ENCODE measurements around the gene BRAT1. TPM values are rescaled to one million over a fixed set of nuclear protein-coding genes. Genes with fewer than 3 reads are reported as not detected.

The BRAT1 gene
- total and polyA plus RNA-seq, 4 experiments from 2014 or later, result 24.2 to 42.4 (median 39.2) TPM

GRCh38 chr7:2528481-2529095 lies 26.7 kb downstream of the BRAT1 start:
- Mint-ChIP-seq H3K4me3 (peak overlapping the region; percentile 67 to 82 (median 77)), H3K36me3 (peaks cover 0 to 38% of the 10 kb centered on the region in 2 donors), H3K27me3 (no peaks in the 10 kb centered on the region), H3K9me3 (no peaks in the 10 kb centered on the region), H3K27ac (peak overlapping the region; percentile 83 to 99 (median 91)), H3K4me1 (peaks cover 19 to 65% (median 51%) of the 10 kb centered on the region in 4 donors)
- Histone ChIP-seq H3K27me3 (ENCODE audit: insufficient read depth, low read length) (no peaks in the 10 kb centered on the region), H3K36me3 (ENCODE audit: insufficient read depth, low read length) (peaks cover 34% of the 10 kb centered on the region), H3K4me3 (ENCODE audit: low read length in 2 of 2) (peak overlapping the region; percentile 17 to 50), H3K27ac (ENCODE audit: low read depth, low read length) (peak overlapping the region; percentile 83), H3K9me3 (ENCODE audit: control insufficient read depth in 1 of 2, low read length in 2 of 2) (no peaks in the 10 kb centered on the region), H3K4me1 (ENCODE audit: insufficient read depth, low read length) (peaks cover 78% of the 10 kb centered on the region)
- DNase-seq, result peak in 1 of 5 donors; percentile 39
- intact Hi-C loops (cut with micrococcal nuclease), result no loop called here
- ChIA-PET CTCF (ENCODE audit: partially characterized antibody) (interaction anchor here (5.2 kb wide), 1 partner anchor 19 kb away, joined by 29 read pairs; no protein-coding TSS in a partner anchor), POLR2A (ENCODE audit: partially characterized antibody) (interaction anchor here (0.7 to 15.7 kb wide), 10 partner anchors 9 to 50 kb away, joined by 3 to 511 read pairs (median 6); partner anchors contain the start of genes IQCE and LFNG)

GRCh38 chr7:2527505-2528467 lies 27.5 kb downstream of the BRAT1 start:
- Mint-ChIP-seq H3K27me3 (no peaks in the 10 kb centered on the region), H3K4me1 (peaks cover 23 to 72% (median 56%) of the 10 kb centered on the region in 4 donors), H3K36me3 (peaks cover 3 to 42% of the 10 kb centered on the region in 2 donors), H3K4me3 (peak overlapping the region; percentile 67 to 82 (median 77)), H3K9me3 (no peaks in the 10 kb centered on the region), H3K27ac (peak overlapping the region; percentile 84 to 99 (median 91))
- Histone ChIP-seq H3K36me3 (ENCODE audit: insufficient read depth, low read length) (peaks cover 34% of the 10 kb centered on the region), H3K4me1 (ENCODE audit: insufficient read depth, low read length) (peaks cover 86% of the 10 kb centered on the region), H3K27ac (ENCODE audit: low read depth, low read length) (peak overlapping the region; percentile 83), H3K27me3 (ENCODE audit: insufficient read depth, low read length) (no peaks in the 10 kb centered on the region), H3K4me3 (ENCODE audit: low read length in 2 of 2) (peak overlapping the region in 1 of 2 donors; percentile 9), H3K9me3 (ENCODE audit: control insufficient read depth in 1 of 2, low read length in 2 of 2) (no peaks in the 10 kb centered on the region)
- DNase-seq, result peak in 4 of 5 donors; percentile 32 to 86 (median 45)
- intact Hi-C loops (cut with micrococcal nuclease), result loop anchor here (1.0 kb wide), 1 partner anchor 13 kb away; no protein-coding TSS in a partner anchor
- ChIA-PET CTCF (ENCODE audit: partially characterized antibody) (interaction anchor here (5.2 kb wide), 1 partner anchor 18 kb away, joined by 29 read pairs; no protein-coding TSS in a partner anchor), POLR2A (ENCODE audit: partially characterized antibody) (interaction anchor here (0.7 to 15.7 kb wide), 9 partner anchors 8 to 50 kb away, joined by 3 to 511 read pairs (median 7); partner anchors contain the start of genes IQCE and LFNG)

GRCh38 chr7:2526659-2527504 lies 28.4 kb downstream of the BRAT1 start:
- ChIA-PET CTCF (ENCODE audit: partially characterized antibody) (interaction anchor here (1.1 to 5.2 kb wide), 3 partner anchors 17 to 184 kb away, joined by 3 to 29 read pairs (median 4); no protein-coding TSS in a partner anchor), POLR2A (ENCODE audit: partially characterized antibody) (interaction anchor here (0.6 to 15.7 kb wide), 6 partner anchors 7 to 60 kb away, joined by 3 to 511 read pairs (median 3); partner anchors contain the start of gene LFNG)
- peaks cover 23 to 78% (median 58%) of the 10 kb centered on the region in 4 donors for H3K4me1 Mint-ChIP-seq
- peak overlapping the region in 7 of 8 donors; percentile 33 to 82 (median 71) for H3K4me3 Mint-ChIP-seq
- H3K36me3 Mint-ChIP-seq, result peaks cover 10 to 48% of the 10 kb centered on the region in 2 donors
- Histone ChIP-seq H3K4me3 (ENCODE audit: low read length in 2 of 2) (no peak overlapping the region), H3K27me3 (ENCODE audit: insufficient read depth, low read length) (no peaks in the 10 kb centered on the region), H3K27ac (ENCODE audit: low read depth, low read length) (peak overlapping the region; percentile 83), H3K36me3 (ENCODE audit: insufficient read depth, low read length) (peaks cover 34% of the 10 kb centered on the region), H3K4me1 (ENCODE audit: insufficient read depth, low read length) (peaks cover 91% of the 10 kb centered on the region), H3K9me3 (ENCODE audit: control insufficient read depth in 1 of 2, low read length in 2 of 2) (no peaks in the 10 kb centered on the region)
- no peak for DNase-seq
- intact Hi-C loops (cut with micrococcal nuclease), result loop anchor here (1.0 kb wide), 1 partner anchor 13 kb away; no protein-coding TSS in a partner anchor
- no peaks in the 10 kb centered on the region for H3K27me3 Mint-ChIP-seq
- peak overlapping the region in 6 of 7 donors; percentile 8 to 99 (median 82) for H3K27ac Mint-ChIP-seq
- H3K9me3 Mint-ChIP-seq, result no peaks in the 10 kb centered on the region

- H3K27ac Mint-ChIP-seq, result peak overlapping the region in 4 of 7 donors; percentile 41 to 92 (median 62)
- no peaks in the 10 kb centered on the region for H3K27me3 ChIP-seq (ENCODE audit: insufficient read depth, low read length)
- peak overlapping the region in 6 of 8 donors; percentile 16 to 49 (median 38) for H3K4me3 Mint-ChIP-seq
- peaks cover 34% of the 10 kb centered on the region for H3K36me3 ChIP-seq (ENCODE audit: insufficient read depth, low read length)
- H3K4me1 Mint-ChIP-seq, result peaks cover 22 to 79% (median 58%) of the 10 kb centered on the region in 4 donors
- peak overlapping the region; percentile 18 for H3K27ac ChIP-seq (ENCODE audit: low read depth, low read length)
- no peaks in the 10 kb centered on the region for H3K9me3 Mint-ChIP-seq
- DNase-seq, result peak in 1 of 5 donors; percentile 46
- CTCF ChIA-PET (ENCODE audit: partially characterized antibody), result interaction anchor here (1.1 to 5.2 kb wide), 3 partner anchors 16 to 185 kb away, joined by 3 to 29 read pairs (median 4); no protein-coding TSS in a partner anchor
- peaks cover 89% of the 10 kb centered on the region for H3K4me1 ChIP-seq (ENCODE audit: insufficient read depth, low read length)
- H3K4me3 ChIP-seq (ENCODE audit: low read length in 2 of 2), result no peak overlapping the region
- intact Hi-C loops (cut with micrococcal nuclease), result no loop called here
- H3K36me3 Mint-ChIP-seq, result peaks cover 14 to 53% of the 10 kb centered on the region in 2 donors
- POLR2A ChIA-PET (ENCODE audit: partially characterized antibody), result interaction anchor here (0.6 to 15.7 kb wide), 6 partner anchors 6 to 59 kb away, joined by 3 to 511 read pairs (median 3); partner anchors contain the start of gene LFNG
- H3K9me3 ChIP-seq (ENCODE audit: control insufficient read depth in 1 of 2, low read length in 2 of 2), result no peaks in the 10 kb centered on the region
- H3K27me3 Mint-ChIP-seq, result no peaks in the 10 kb centered on the region
Measured at GRCh38 chr7:2525658-2526630, 29.4 kb downstream of the BRAT1 start.

GRCh38 chr7:2524808-2525657 lies 30.3 kb downstream of the BRAT1 start:
- Mint-ChIP-seq H3K9me3 (no peaks in the 10 kb centered on the region), H3K4me1 (peaks cover 18 to 74% (median 53%) of the 10 kb centered on the region in 4 donors), H3K27me3 (no peaks in the 10 kb centered on the region), H3K36me3 (peaks cover 18 to 54% of the 10 kb centered on the region in 2 donors), H3K27ac (peak overlapping the region in 2 of 7 donors; percentile 29 to 99), H3K4me3 (no peak overlapping the region)
- H3K9me3 ChIP-seq (ENCODE audit: control insufficient read depth in 1 of 2, low read length in 2 of 2), result no peaks in the 10 kb centered on the region
- POLR2A ChIA-PET (ENCODE audit: partially characterized antibody), result interaction anchor here (0.9 to 15.7 kb wide), 2 partner anchors 11 to 14 kb away, joined by 3 to 511 read pairs; no protein-coding TSS in a partner anchor
- no peak overlapping the region for H3K27ac ChIP-seq (ENCODE audit: low read depth, low read length)
- no peak for DNase-seq
- peaks cover 80% of the 10 kb centered on the region for H3K4me1 ChIP-seq (ENCODE audit: insufficient read depth, low read length)
- H3K36me3 ChIP-seq (ENCODE audit: insufficient read depth, low read length), result peaks cover 34% of the 10 kb centered on the region
- no peaks in the 10 kb centered on the region for H3K27me3 ChIP-seq (ENCODE audit: insufficient read depth, low read length)
- H3K4me3 ChIP-seq (ENCODE audit: low read length in 2 of 2), result no peak overlapping the region
- CTCF ChIA-PET (ENCODE audit: partially characterized antibody), result no interaction called here
- intact Hi-C loops (cut with micrococcal nuclease), result loop anchor here (5.0 kb wide), 1 partner anchor 48 kb away; the partner anchor contains the start of gene GRIFIN

Measured in CD4-positive, alpha-beta memory T cell (primary cell).